Adrenal gland (tissue), 5 donors: ENCODE data around the gene PLXNA4.

Experiments
- CTCF ChIP-seq, 6 experiments: fragments of 450-650 bp in 4 of 6; fragments of 200-600 bp in 2 of 6; sonication (generic) in 1 of 6; IDR thresholded peaks; 1 replicate in 5 of 6; 2 replicates in 1 of 6; pipeline versions ENCODE4 v1.5.1 to v1.8.0; 2016 to 2021; ENCODE audit warnings: antibody characterized with exemption in 6 of 6, mild to moderate bottlenecking in 2 of 6, moderate library complexity in 1 of 6
- POLR2A ChIP-seq, 2 donors: fragments of 450-650 bp; IDR thresholded peaks; one replicate each; pipeline ENCODE4 v1.6.1; 2017; ENCODE audit warnings: antibody characterized with exemption in 2 of 2, mild to moderate bottlenecking in 2 of 2, moderate library complexity in 1 of 2
- donor health status: DM: no; HTN: no; CAD: no.

- no peak for TF ChIP-seq CTCF (IDR thresholded peaks at IDR 0.05)
- no peak for TF ChIP-seq POLR2A (IDR thresholded peaks at IDR 0.05)
Measured at GRCh38 chr7:132613737-132614136, 37.5 kb upstream of the PLXNA4 start.
